HepG2 (cell line): ENCODE data around the gene BCO1. TPM values are rescaled to one million over a fixed set of nuclear protein-coding genes. Genes with fewer than 3 reads are reported as not detected.

ENCODE experiments used
- HOXA9 ChIP-seq: sonication (generic); formaldehyde crosslinking; IDR thresholded peaks from 2 replicates; pipeline ENCODE4 v1.8.1; 2022; ENCODE audit warnings: missing genetic modification reagents, mild to moderate bottlenecking, moderate library complexity, borderline replicate concordance
- MAZ ChIP-seq, 2 experiments: sonication (generic) in 1 of 2; formaldehyde crosslinking in 1 of 2; IDR thresholded peaks; 2 replicates each; pipeline versions ENCODE4 v1.5.0 to v1.6.1; 2012 to 2020; ENCODE audit warnings: low read depth in 2 of 2, mild to moderate bottlenecking in 2 of 2, borderline replicate concordance in 1 of 2, improper control_type of control experiment in 1 of 2, low read length in 1 of 2, missing genetic modification reagents in 1 of 2, moderate library complexity in 1 of 2
- MED1 ChIP-seq: sonication (generic); formaldehyde crosslinking; IDR thresholded peaks from 2 replicates; pipeline ENCODE4 v1.4.0; 2020; ENCODE audit warnings: missing genetic modification reagents
- NCOA1 ChIP-seq: sonication (generic); formaldehyde crosslinking; IDR thresholded peaks from 2 replicates; pipeline ENCODE4 v1.9.0; 2021; ENCODE audit warnings: missing genetic modification reagents
- PHF21A ChIP-seq: sonication (generic); formaldehyde crosslinking; IDR thresholded peaks from 2 replicates; pipeline ENCODE4 v1.5.0; 2020; ENCODE audit warnings: mild to moderate bottlenecking, missing genetic modification reagents
- SOX5 ChIP-seq: IDR thresholded peaks from 2 replicates; pipeline ENCODE4 v1.6.1; 2016; ENCODE audit warnings: borderline replicate concordance
- TAF15 ChIP-seq: fragments of 200-400 bp; formaldehyde crosslinking; IDR thresholded peaks from one replicate; pipeline ENCODE4 v1.6.1; 2018; ENCODE audit warnings: mild to moderate bottlenecking, low read depth, low read length; ENCODE audit not compliant: poor library complexity, severe bottlenecking
- ZNF333 ChIP-seq: sonication (generic); formaldehyde crosslinking; IDR thresholded peaks from 2 replicates; pipeline ENCODE4 v1.4.0; 2020; ENCODE audit warnings: mild to moderate bottlenecking, missing genetic modification reagents, borderline replicate concordance
- ZNF451 ChIP-seq: sonication (generic); formaldehyde crosslinking; IDR thresholded peaks from 2 replicates; pipeline ENCODE4 v1.5.0; 2020; ENCODE audit warnings: mild to moderate bottlenecking, missing genetic modification reagents
- ZNF773 ChIP-seq: sonication (generic); formaldehyde crosslinking; IDR thresholded peaks from 2 replicates; pipeline ENCODE4 v1.4.0; 2020; ENCODE audit warnings: missing genetic modification reagents, borderline replicate concordance
- polyA plus RNA-seq, 8 experiments: library from polyadenylated mRNA; depleted of rRNA in 3 of 8; stranded (reverse) in 7 of 8; unstranded in 1 of 8; fragments of >200 nt; fragmentation: Illumina TruSeq in 4 of 8; extraction: Trizol in 4 of 8; gene quantifications; 2 replicates each; pipeline versions ENCODE4 v1.2.1 to v1.2.3, GENCODE V29; 2011 to 2016; ENCODE audit warnings: low read depth in 4 of 8, missing spikeins in 1 of 8, mixed read lengths in 1 of 8; ENCODE audit not compliant: insufficient read depth in 1 of 8
- total RNA-seq, 5 experiments: library from RNA; depleted of rRNA; stranded (reverse); fragments of >200 nt; fragmentation: Illumina TruSeq; extraction: Trizol; gene quantifications; 2 replicates each; pipeline ENCODE4 v1.2.3, GENCODE V29; 2016; ENCODE audit warnings: low read depth in 1 of 5
- TF ChIP-seq, protein P1 (sequence below), 2 experiments: IDR thresholded peaks; 2 replicates each; pipeline ENCODE4 v1.6.1; 2011 to 2012; ENCODE audit warnings: low read length in 2 of 2, borderline replicate concordance in 1 of 2, low read depth in 1 of 2, mild to moderate bottlenecking in 1 of 2, moderate library complexity in 1 of 2
- TF ChIP-seq, protein P2 (sequence below): sonication (generic); formaldehyde crosslinking; IDR thresholded peaks from 2 replicates; pipeline ENCODE4 v1.8.0; 2022; ENCODE audit warnings: missing genetic modification reagents, mild to moderate bottlenecking, borderline replicate concordance
- TF ChIP-seq, protein P3 (sequence below): sonication (generic); formaldehyde crosslinking; IDR thresholded peaks from 2 replicates; pipeline ENCODE4 v1.5.0; 2020; ENCODE audit warnings: missing genetic modification reagents, mild to moderate bottlenecking, borderline replicate concordance
- TF ChIP-seq, protein P4 (sequence below), 2 experiments: sonication (generic) in 1 of 2; formaldehyde crosslinking in 1 of 2; IDR thresholded peaks; 2 replicates each; pipeline versions ENCODE4 v1.4.0 to v1.6.1; 2016 to 2020; ENCODE audit warnings: borderline replicate concordance in 1 of 2, low read depth in 1 of 2, mild to moderate bottlenecking in 1 of 2, missing genetic modification reagents in 1 of 2

The BCO1 gene
- total and polyA plus RNA-seq, 2 of the 13 experiments (the other 11 are each of a cell fraction or from before 2014, with no cell fraction given): 0.11 TPM; not detected in 1

DNA sequence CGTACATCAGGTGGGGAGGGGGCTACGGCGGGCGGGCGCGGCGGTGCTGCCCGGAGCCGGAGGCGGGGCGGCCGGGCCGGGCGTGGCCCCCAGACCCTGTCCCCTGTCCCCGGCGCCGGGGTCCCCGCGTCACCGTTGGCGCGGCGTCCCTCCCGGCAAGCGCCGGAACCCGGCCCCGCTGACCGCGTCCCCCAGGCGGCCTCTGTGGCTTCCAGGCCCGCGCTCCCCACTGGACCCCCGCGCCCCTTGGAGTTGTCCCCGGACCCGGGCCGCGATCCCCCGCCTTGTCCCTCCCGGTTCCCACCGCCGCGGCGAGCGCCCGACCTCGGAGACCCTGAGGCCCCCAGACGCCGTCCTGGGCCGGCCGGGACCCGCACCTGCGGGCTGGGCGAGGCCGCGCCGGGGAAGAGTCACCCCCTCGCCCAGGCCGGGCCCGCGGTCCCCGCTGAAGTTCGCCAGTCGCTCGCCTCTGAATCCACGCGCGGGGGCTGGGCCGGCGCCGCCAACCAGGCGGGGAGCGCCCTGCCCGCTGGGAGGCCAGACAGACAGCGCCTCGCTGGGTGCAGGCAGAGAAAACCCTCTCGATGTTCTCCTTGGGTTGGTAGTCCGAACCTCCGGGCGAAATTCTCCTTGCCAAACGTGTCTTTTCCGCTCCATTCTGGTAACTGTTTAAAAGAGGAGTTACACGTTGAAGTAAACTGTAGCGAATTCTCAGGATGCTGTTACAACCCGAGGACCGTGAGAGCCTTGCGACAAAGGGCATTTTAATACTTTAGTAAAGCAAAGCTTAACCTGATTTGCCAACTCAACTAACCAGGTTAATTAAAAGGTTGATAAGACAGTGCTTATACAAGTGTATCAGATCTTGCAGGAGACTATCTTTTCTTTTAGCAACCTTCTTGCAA, 77.0 kb downstream of the BCO1 start (continued):
- TF ChIP-seq, protein P1, sequence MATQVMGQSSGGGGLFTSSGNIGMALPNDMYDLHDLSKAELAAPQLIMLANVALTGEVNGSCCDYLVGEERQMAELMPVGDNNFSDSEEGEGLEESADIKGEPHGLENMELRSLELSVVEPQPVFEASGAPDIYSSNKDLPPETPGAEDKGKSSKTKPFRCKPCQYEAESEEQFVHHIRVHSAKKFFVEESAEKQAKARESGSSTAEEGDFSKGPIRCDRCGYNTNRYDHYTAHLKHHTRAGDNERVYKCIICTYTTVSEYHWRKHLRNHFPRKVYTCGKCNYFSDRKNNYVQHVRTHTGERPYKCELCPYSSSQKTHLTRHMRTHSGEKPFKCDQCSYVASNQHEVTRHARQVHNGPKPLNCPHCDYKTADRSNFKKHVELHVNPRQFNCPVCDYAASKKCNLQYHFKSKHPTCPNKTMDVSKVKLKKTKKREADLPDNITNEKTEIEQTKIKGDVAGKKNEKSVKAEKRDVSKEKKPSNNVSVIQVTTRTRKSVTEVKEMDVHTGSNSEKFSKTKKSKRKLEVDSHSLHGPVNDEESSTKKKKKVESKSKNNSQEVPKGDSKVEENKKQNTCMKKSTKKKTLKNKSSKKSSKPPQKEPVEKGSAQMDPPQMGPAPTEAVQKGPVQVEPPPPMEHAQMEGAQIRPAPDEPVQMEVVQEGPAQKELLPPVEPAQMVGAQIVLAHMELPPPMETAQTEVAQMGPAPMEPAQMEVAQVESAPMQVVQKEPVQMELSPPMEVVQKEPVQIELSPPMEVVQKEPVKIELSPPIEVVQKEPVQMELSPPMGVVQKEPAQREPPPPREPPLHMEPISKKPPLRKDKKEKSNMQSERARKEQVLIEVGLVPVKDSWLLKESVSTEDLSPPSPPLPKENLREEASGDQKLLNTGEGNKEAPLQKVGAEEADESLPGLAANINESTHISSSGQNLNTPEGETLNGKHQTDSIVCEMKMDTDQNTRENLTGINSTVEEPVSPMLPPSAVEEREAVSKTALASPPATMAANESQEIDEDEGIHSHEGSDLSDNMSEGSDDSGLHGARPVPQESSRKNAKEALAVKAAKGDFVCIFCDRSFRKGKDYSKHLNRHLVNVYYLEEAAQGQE (IDR thresholded peaks at IDR 0.05; ENCODE audit: borderline replicate concordance in 1 of 2, low read depth in 1 of 2, low read length in 2 of 2): no peak
- TF ChIP-seq MAZ (IDR thresholded peaks at IDR 0.05; ENCODE audit: borderline replicate concordance, low read depth, low read length): no peak
- 0 out of 2 replicates have a peak, but pooled peaks have one; percentile 0 for TF ChIP-seq MAZ (CRISPR knock-in tag; IDR thresholded peaks at IDR 0.05; ENCODE audit: low read depth)
- no peak for TF ChIP-seq ZNF451 (CRISPR knock-in tag)
- TF ChIP-seq, protein P2, sequence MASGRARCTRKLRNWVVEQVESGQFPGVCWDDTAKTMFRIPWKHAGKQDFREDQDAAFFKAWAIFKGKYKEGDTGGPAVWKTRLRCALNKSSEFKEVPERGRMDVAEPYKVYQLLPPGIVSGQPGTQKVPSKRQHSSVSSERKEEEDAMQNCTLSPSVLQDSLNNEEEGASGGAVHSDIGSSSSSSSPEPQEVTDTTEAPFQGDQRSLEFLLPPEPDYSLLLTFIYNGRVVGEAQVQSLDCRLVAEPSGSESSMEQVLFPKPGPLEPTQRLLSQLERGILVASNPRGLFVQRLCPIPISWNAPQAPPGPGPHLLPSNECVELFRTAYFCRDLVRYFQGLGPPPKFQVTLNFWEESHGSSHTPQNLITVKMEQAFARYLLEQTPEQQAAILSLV (CRISPR knock-in tag): no peak
- TF ChIP-seq NCOA1: no peak
- TF ChIP-seq TAF15: no peak
- TF ChIP-seq MED1: 0 out of 2 replicates have a peak, but pooled peaks have one; percentile 38
- 0 out of 2 replicates have a peak, but pooled peaks have one; percentile 50 for TF ChIP-seq HOXA9 (CRISPR knock-in tag)
- no peak for TF ChIP-seq SOX5 (CRISPR knock-in tag)
- peak; percentile 41; the same call in 1 of the 2 replicates for TF ChIP-seq ZNF773 (CRISPR knock-in tag)
- TF ChIP-seq ZNF333: no peak
- TF ChIP-seq, protein P3, sequence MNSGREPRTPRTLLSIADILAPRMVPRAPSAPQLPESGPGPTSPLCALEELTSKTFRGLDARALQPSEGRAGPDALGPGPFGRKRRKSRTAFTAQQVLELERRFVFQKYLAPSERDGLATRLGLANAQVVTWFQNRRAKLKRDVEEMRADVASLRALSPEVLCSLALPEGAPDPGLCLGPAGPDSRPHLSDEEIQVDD (CRISPR knock-in tag): no peak
- peak; percentile 16; the same call in 1 of the 2 replicates for TF ChIP-seq PHF21A
- TF ChIP-seq, protein P4, sequence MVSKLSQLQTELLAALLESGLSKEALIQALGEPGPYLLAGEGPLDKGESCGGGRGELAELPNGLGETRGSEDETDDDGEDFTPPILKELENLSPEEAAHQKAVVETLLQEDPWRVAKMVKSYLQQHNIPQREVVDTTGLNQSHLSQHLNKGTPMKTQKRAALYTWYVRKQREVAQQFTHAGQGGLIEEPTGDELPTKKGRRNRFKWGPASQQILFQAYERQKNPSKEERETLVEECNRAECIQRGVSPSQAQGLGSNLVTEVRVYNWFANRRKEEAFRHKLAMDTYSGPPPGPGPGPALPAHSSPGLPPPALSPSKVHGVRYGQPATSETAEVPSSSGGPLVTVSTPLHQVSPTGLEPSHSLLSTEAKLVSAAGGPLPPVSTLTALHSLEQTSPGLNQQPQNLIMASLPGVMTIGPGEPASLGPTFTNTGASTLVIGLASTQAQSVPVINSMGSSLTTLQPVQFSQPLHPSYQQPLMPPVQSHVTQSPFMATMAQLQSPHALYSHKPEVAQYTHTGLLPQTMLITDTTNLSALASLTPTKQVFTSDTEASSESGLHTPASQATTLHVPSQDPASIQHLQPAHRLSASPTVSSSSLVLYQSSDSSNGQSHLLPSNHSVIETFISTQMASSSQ (IDR thresholded peaks at IDR 0.05; ENCODE audit: low read depth): no peak
- TF ChIP-seq, protein P4 (CRISPR knock-in tag; IDR thresholded peaks at IDR 0.05; ENCODE audit: borderline replicate concordance): no peak
